SKM-1 treated with dmso at 0.1 percent for 144 hours (cell line): ENCODE measurements around the gene SUGT1.
"Not testable (repeated sequence)": the region's sequence is repeated elsewhere in the genome, so short reads cannot be mapped to it uniquely, and the experiment has no call there.

Experiments
- DNase-seq: peaks from one replicate; lab custom pipeline; 2025; ENCODE audit not compliant: unreplicated experiment; lab: John Stamatoyannopoulos, UW

Gene SUGT1

DNA sequence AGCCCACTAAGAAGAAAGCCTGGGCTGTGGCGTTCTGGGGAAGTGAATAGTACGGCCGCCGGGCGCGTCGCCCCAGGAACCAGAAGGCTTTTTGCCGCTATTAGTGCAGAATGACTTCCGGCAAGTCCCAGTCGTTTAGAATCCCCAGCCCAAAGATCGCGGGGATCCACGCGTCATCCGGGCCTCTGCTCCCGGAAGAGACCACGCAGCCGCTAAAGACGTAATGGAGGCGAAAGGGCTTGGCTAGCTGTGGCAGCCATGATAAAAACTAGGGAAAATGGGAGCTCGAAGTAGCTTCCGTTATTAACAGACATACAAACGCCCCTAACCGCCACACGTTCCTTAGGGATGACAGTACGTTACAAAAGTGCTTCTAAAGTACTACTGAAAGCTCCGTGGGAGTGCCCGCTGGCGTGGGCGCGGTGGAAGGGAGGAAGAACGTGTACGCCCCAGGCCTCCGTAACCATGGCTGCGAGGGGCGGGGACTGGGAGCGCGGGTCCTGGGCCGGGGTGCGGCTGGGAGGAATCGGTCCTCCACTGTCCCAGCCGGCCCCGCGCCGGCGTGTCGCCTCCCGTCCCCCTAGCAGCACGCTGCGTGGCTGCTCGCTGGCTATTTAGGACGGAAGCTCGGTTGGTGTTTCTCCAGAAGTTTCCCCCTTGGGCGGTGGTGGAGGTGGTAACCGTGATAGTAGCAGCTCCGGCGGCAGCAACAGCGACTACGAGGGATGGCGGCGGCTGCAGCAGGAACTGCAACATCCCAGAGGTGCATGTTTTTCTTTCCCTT, at the start of gene SUGT1:
Gene SUGT1 (plus strand): TSS at position 641 of the 784 bp plus-strand sequence. CDS start 85 bp downstream, at position 726.
- peak; percentile 97 for DNase-seq

DNA sequence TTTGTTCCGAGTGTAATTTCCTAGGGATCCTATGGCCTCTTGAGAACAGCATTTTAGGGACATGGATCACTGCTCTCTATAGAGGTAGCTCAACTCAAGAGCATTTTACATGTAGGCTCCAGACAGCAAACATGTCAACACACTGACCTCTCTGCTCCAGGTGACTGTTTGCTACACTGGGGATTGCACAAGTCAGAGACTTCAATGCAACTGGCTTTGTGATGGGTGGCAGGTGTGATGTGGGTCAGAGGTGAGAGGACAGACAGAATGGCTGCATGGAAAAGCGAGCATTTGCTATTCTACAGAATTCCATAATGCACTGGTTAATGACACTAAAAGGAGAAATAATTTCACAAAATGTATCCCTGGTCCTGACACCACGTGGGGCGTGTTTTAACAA, 49.3 kb upstream of the SUGT1 start:
- DNase-seq: not testable (repeated sequence)

DNA sequence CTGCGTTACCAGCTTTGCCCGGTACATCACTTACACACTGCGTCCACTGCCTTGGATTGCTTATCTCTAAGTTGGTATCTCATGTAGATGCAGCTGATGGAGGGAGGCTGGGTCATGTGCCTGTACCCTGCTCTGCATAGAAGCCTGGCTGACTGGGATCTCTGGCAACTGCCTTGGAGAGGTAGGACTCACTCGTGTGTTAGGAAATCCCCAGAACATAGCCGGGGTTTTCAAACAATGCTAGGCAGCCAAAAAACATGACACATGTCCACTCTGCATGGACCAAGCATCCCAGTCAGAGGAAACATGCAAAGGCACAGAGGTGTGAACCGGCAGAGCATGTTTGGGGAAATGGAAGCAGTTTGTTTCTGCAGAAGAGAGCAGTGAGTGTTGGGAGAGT, 46.5 kb upstream of the SUGT1 start:
- DNase-seq: not testable (repeated sequence)

DNA sequence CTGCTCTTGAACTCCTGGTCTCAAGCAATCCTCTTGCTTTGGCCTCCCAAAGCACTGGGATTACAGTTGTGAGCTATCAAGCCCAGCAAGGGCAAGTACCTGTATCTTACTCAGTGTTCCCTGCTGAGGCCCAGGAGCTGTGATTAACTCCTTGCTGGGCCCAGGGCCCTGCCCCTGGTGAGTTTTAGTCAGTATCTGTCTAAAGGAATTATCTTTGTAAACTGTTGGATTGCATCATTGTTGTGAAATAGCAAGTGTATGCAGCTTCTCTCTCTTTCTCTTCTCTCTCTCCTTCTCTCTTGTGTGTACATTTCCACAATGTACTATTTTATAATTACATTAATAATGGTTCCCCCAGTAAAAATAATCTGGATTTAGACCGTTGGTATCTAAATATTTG, 45.8 kb upstream of the SUGT1 start:
- DNase-seq: peak; percentile 32

DNA sequence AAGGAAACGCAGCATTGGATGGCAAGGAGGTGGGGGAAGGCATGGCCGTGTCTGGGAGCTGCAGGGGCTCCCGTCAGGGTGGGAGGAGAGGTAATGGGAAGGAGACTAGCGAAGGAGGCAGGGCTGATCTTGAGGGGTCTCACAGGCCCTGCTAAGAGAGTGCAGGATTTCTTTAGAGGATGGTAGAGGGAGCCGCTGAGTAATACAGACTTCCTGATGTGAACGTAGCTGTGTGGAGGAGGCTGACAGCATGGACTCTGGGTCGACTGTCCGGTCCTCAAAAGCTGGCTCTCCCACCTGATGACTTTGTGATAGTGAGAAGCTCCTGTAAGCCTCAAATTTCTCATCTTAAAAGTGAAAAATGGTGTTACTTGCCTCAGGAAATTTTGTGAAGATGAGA, 44.5 kb upstream of the SUGT1 start:
- DNase-seq: not testable (repeated sequence)

DNA sequence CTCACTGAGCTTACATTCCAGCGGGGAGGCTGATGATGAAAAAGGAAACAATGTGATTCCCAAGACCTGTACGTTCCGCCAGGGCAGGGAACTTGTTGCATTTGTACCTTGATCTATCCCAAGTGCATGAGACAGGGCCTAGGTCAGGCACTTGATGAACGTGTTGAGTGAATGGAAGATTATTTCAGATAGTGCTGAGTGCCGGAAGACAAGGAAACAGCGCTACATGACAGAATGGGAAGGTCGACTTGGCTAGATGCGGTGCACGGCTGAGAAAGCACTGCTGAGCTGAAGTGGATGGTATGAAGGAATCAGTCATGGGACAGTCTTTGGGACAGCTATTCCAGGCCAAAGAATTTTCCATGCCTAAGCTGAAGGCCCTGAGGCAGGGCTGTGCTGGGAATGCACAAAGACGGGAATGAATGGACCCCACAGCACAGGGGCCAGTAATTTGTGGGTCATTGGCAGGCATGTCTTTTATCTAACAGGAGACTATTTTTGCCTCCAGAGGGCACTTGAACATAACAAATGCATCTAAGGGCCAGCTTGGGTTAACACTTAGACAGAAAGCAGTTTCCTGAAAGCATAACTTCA, 43.5 kb upstream of the SUGT1 start:
- peak; percentile 18 for DNase-seq

DNA sequence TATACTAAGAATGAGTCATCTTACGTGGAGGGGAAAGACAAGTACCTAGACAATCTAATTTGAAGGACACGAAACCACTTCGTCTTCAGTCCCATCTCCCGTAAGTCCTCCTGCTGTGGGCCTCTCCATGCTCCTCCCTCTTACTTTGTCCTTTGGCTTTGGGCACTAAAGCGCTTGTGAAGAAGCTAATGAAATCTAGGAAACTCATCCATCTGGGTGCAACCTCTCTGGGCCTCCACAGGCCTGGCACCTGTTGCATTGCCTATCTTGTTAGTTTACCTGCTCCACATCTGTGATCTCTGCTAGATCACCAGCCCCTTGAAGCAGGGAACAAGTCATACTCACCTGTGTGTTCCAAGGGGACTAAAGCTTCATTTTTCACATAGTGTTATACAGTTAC, 42.5 kb upstream of the SUGT1 start:
- DNase-seq: not testable (repeated sequence)

DNA sequence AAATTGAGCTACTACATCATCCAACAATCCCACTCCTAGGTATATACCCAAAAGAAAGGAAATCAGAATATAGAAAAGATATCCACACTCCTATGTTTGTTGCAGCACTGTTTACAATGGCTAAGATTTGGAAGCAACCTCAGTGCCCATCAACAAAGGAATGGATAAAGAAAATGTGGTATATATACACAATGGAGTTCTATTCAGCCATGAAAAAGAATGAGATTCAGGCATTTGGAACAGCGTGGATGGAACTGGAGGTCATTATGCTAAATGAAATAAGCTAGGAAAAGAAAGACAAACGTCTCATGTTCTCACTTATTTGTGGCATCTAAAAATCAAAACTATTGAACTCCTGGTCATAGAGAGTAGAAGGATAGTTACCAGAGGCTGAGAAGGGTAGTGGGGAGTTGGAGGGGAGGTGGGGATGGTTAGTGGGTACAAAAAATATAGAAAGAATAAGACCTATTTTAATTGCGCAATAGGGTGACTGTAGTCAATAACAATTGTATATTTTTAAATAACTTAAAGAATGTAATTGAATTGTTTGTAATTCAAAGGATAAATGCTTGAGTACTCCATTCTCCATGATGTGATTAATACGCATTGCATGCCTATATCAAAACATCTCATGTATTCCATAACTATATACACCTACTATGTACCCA, 37.4 kb upstream of the SUGT1 start:
- no peak for DNase-seq

DNA sequence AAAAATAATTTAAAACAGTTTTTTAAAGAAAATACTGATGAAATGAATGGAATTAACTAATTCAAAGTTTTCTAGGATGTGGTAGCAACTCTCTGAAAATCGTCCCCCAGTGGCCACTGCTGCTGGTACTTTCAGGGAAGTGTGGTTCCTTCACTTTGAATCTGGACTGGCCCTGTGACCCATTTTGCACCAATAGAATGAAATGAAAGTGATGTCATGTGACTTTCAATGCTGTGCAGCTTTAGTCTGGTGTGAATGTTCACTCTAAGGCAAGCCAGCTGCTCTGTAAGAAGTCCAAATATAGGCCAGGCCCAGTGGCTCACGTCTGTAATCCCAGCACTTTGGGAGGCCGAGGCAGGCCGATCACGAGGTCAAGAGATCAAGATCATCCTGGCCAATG, 36.8 kb upstream of the SUGT1 start:
- no peak for DNase-seq

DNA sequence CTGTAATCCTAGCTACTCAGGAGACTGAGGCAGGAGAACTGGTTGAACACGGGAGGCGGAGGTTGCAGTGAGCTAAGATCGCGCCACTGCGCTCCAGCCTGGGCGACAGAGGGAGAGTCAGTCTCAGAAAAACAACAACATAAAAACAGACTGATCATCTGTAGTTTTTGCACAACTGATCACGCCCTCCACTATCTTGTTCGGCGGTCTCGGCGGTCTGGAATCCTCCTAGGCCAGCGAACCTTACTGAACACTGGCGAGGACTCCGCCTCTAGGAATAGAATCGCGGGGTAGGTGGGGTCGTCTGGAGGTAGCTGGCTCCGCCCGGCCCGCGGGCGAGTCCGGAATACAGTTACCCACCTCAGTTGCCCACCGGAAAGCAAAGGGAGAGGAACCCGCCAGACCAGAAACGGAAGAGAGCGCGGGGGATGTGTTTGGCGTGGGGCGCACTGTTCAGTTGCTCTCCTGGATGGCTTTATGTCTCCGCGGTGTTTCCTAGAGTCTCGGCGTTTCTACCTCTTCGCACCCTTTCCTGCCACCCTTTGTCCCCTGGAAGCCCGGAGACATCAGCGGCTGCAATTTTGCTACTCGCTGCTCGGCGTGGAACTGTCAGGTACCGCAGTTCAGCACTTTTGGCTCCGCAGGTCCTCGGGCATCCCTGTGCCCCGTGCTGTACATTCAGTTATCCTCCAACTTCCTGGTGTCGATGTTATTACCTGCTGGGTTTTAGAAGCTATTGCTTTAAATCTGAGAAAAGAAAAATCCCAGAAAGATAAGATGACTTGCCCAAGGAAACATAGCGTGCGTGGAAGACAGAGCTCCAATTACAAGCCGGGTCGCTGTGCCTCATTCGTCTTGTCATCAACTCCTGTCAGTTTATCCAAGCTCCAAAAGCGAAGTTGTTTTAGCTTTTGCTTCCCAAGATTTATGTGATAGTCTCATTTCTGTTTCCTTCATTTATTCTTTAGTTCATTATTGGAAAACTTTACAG, 35.3 kb upstream of the SUGT1 start:
- peak; percentile 87 for DNase-seq

DNA sequence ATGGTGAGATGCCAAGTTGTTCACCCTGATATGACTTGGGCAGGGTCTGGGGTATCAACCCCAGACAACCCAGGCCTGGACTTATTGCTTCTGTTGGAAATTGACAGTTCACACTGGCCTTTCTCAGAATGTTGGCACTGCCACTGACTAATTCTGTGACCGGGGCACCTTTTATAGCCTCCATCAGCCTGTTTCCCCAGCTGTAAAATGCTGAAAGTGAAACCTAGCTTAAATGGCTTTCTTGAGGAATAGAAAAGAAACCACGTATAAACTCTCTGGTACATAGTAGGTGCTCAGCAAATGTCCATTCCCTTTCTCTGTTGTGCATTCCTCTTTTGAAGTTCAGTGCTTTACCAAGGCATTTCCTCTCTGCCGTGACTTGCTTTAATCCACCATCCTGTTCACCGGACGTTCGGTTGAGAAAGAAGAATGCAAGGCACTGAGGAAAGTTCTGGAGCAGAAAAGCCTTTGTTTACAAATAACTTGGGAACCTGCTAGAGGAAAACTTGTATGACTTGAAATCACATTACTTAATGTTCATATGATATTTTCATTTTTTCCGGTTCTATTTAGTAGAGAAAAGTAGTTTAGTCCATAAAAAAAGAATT, 21.4 kb upstream of the SUGT1 start:
- not testable (repeated sequence) for DNase-seq

DNA sequence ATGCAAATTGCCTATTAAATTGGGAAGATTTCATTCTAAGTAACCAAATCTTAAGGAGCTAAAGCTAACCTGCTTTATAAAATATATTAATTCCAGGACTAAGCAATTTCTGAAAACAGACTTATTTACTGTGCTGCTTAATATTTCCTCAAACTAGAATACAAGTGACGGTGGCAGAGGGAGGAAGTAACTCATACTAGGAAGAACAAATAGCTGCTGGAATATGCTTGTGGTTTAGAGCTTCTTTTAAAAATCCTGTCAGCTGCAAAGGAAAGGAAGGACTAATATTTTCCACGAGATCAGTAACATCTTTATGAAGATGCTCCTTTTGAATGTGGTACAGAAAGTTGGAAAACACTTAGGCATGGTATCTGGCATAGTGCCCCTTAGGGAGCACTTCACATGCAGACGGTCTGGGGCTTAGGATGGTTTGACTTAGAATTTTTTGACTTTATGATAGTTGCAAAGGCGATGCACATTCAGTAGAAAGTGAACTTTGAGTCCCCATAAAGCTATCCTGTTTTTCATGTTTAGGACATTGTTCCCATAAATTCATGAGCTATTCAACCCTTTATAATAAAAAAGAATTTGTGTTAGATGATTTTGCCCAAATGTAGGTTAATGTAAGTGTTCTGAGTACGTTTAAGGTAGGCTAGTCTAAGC, 13.8 kb upstream of the SUGT1 start:
- no peak for DNase-seq

DNA sequence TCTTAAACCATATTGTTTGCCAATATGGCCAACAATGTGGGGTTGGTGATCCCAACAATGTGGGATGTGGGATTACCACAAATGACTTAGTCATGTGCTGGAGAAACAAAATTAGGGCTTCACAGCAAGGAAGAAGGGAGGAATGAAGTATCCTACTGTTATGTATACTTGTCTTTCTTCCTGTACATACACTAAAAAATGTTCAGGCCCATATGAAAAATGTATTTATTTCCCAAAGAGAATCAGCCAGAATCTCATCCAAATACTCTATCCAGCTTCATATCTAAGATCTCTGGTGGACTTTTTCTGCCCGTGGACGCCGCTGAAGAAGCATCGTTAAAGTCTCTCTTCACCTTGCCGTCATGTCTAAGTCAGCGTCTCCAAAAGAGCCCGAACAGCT, 10.5 kb upstream of the SUGT1 start, which contains the start of gene HNRNPA1L2:
Gene HNRNPA1L2 (plus strand): TSS at position 301 of the 400 bp plus-strand sequence. CDS start 62 bp downstream, at position 363.
- no peak for DNase-seq

DNA sequence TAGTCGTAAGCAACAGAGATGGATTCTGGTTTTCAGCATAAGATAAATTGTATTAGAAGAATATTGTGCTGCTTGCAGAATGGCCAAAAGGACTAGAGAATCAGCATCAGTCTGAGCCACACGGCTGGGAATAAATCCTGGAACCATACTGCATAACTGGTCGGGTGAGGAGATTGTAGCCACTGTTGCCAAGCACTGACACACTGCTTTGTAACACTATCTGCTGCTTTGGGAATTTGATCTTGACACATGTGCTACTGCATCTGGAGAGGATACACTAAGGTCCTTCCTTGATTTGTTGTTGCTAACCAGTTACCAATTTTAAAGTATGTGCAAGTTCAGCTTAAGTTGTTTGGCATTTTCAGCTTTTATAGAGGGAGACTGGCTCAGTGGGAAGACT, 8.5 kb upstream of the SUGT1 start:
- no peak for DNase-seq

DNA sequence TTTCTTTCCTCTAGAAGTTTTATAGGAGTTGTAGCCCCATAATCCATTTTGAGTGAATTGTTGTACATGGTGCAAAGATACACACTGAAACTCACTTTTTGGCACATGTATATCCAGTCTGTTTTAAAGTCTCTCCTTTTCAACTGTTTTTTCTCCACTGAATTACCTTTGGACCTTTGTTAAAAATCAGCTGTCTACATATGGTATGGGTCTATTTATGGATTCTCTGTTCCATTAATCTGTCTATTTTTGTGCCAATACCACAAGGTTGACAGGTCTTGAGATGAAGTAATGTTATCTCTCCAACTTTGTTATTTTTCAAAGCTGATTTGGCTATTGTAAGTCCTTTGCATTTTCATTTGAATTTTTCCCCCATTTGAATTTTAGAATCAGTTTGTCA, 5.7 kb upstream of the SUGT1 start:
- DNase-seq: no peak

DNA sequence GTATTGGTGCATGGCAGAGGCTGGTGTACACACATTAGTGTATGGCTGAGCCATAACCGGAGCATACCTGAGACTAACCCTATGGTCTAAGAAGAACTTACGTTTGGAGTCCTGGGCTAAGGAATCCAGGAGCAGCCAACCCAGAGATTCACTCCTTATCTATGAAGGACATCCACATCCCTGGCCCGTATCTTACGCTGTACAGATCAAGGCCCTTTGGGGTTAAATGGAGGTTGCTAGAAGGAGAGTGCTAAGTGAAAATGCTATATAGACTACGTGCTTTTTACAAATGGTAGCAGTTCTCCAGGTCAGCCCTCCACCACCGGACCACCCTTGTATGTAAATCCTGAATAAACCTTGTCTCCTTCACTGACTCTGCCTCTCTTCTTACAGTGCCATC, 1.9 kb upstream of the SUGT1 start:
- no peak for DNase-seq

DNA sequence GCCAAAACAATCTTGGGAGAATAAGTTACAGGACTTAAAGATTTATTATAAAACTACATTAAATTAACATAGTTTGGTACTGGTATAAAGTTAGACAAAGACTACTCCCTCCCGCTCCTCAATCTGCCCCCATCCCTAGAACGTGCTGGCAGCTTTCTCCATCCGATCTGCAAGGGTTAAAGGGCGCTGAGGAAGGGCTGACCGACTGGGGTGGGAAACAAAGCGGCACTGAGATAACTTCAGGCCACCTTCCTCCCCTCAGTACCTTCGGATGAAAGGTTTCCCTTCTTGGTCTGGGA, 790 bp upstream of the SUGT1 start:
- DNase-seq: no peak

DNA sequence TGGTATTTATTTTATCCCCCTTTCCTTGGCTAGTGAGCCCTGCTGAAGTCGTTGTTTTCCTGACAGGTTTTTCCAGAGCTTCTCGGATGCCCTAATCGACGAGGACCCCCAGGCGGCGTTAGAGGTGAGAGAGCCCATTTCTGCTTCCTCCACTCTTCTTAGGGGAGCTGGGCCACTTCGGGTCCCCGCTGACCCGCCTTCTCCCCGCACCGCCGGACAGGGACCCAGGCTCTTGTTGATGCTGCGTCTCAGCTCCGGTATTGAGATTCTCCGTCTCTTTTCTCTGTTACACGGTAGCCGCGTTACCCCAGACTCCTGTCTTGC, 306 bp downstream of the SUGT1 start:
- DNase-seq: no peak

DNA sequence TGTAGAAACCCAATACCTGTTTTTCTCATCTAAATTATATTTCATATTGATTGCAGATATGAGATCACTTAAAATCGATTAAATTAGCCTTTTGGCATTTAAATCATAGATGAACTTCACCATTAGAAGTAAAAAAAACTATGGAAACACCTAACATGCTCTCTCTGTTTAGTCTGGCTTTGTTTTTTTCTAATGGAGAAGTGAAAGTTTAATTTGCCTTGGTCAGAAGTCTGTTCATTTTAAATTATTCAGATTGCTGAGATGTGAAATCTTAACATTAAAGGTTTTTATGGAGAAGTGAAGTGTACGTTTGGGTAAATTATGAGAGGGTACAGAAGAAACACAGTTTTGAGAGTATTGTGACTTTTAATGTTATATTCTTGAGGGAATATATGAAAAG, 6.7 kb downstream of the SUGT1 start:
- DNase-seq: no peak

DNA sequence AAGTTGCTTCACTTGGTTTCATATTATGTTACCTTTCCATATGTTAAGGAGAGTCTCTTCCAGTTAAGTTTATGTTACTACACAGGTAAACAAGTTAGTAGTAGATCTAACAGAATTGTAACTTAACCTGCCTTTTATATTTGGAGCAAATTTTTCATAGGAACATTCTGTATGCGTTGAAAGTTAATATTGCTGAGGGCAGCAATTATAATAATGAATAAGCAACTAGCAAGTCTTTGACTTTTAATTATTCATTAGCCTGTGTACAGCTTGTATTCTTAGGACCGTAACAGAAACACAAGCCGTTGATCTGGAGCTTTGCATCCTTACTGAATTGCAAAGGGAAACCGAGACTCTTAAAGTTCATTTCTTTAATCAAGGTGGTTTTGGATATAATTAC, 11.6 kb downstream of the SUGT1 start:
- DNase-seq: no peak
